ENCODE data around the gene OIT3.

GRCh38 chr10:72895236-72895850 is 1.8 kb downstream of the OIT3 start:
- TF ChIP-seq CTCF (IDR thresholded peaks at IDR 0.05; ENCODE audit: poor library complexity, severe bottlenecking) = no peak
- no peak for TF ChIP-seq REST (IDR thresholded peaks at IDR 0.05; ENCODE audit: borderline replicate concordance)
- no peak for TF ChIP-seq EZH2 (IDR thresholded peaks at IDR 0.05; ENCODE audit: borderline replicate concordance, insufficient read depth, low read length, poor library complexity, severe bottlenecking)
- no peak for TF ChIP-seq RAD21 (conservative IDR thresholded peaks at IDR 0.05)
- no peak for TF ChIP-seq TAF1 (IDR thresholded peaks at IDR 0.05; ENCODE audit: low read depth)
- no peak for TF ChIP-seq POLR2AphosphoS5 (IDR thresholded peaks at IDR 0.05)
- no peak for TF ChIP-seq MXI1 (conservative IDR thresholded peaks at IDR 0.05; ENCODE audit: poor library complexity, severe bottlenecking)
- no peak for TF ChIP-seq EP300 (conservative IDR thresholded peaks at IDR 0.05; ENCODE audit: poor library complexity, severe bottlenecking)
